SJCRH30 (cell line): ENCODE measurements around the gene CCDC127. TPM values are rescaled to one million over a fixed set of nuclear protein-coding genes. Genes with fewer than 3 reads are reported as not detected.
"Not testable (repeated sequence)": the region's sequence is repeated elsewhere in the genome, so short reads cannot be mapped to it uniquely, and the experiment has no call there.

Experiments used
- DNase-seq, 2 experiments: peaks; one replicate each; pipeline ENCODE4 v3.0.0-alpha.2; 2015 to 2020
- H3K27ac ChIP-seq: fragments of 250-450 bp; sonication (Bioruptor Pico); 2 replicates; pipeline ENCODE4 v1.5.1; 2020; ENCODE audit warnings: mild to moderate bottlenecking, moderate library complexity
- H3K27me3 ChIP-seq: fragments of 250-450 bp; sonication (Bioruptor Pico); 2 replicates; pipeline ENCODE4 v1.5.1; 2020; ENCODE audit warnings: mild to moderate bottlenecking, moderate library complexity
- H3K36me3 ChIP-seq: fragments of 250-450 bp; sonication (Bioruptor Pico); 2 replicates; pipeline ENCODE4 v1.5.1; 2020; ENCODE audit warnings: mild to moderate bottlenecking, moderate library complexity
- H3K4me1 ChIP-seq: fragments of 250-450 bp; sonication (Bioruptor Pico); 2 replicates; pipeline ENCODE4 v1.5.1; 2020; ENCODE audit warnings: mild to moderate bottlenecking, moderate library complexity
- H3K4me3 ChIP-seq: fragments of 250-450 bp; sonication (Bioruptor Pico); 2 replicates; pipeline ENCODE4 v1.5.1; 2020; ENCODE audit warnings: mild to moderate bottlenecking, moderate library complexity
- H3K9me3 ChIP-seq: fragments of 250-450 bp; sonication (Bioruptor Pico); replicated peaks from 2 replicates; pipeline ENCODE4 v1.5.1; 2020; ENCODE audit warnings: mild to moderate bottlenecking, moderate library complexity
- total RNA-seq: library from RNA; depleted of rRNA; stranded (reverse); fragments of >200 nt; shearing (Covaris generic); gene quantifications from 2 replicates; pipeline ENCODE4 v1.2.3, GENCODE V29; 2014

Gene CCDC127
- total RNA-seq, 1 experiment from 2014 or later = 2.5 TPM

GRCh38 chr5:169728-170094 lies 48.2 kb downstream of the CCDC127 start:
- Histone ChIP-seq H3K27me3 (no peaks in the 10 kb centered on the region), H3K4me3 (no peak overlapping the region), H3K4me1 (0 out of 2 replicates have a peak, but pooled peaks cover 2% of the 10 kb centered on the region), H3K9me3 (no peaks in the 10 kb centered on the region), H3K36me3 (no peaks in the 10 kb centered on the region), H3K27ac (no peak overlapping the region)
- no peak for DNase-seq

DNA sequence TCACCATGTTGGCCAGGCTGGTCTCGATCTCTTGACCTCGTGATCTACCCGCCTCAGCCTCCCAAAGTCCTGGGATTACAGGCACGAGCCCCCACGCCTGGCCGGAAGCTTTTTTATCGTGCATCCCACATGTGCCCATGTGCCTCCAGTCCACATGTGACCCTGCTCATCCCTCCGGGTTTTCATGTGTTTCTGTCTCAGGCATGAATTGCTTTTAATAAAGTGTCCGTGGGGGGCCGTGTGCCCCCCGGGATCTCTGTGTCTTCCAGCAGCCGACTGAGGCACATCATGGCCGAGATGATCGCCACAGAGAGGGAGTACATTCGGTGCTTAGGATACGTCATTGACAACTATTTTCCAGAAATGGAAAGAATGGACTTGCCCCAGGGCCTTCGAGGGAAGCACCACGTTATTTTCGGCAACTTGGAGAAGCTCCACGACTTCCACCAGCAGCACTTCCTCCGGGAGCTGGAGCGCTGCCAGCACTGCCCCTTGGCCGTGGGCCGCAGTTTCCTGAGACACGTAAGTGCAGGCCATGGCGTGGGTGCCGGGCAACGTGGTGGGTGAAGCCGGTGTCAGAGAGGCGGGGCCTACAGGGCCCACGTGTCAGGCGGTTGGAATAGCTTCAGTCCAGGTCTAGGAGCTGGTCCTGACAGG lies 48.8 kb downstream of the CCDC127 start:
- no peak overlapping the region for H3K27ac ChIP-seq
- H3K36me3 ChIP-seq = no peaks in the 10 kb centered on the region
- no peak for DNase-seq

GRCh38 chr5:167982-168660 lies 49.8 kb downstream of the CCDC127 start:
- Histone ChIP-seq H3K36me3 (no peaks in the 10 kb centered on the region), H3K27me3 (no peaks in the 10 kb centered on the region), H3K4me3 (no peak overlapping the region), H3K9me3 (no peaks in the 10 kb centered on the region), H3K27ac (no peak overlapping the region), H3K4me1 (0 out of 2 replicates have a peak, but pooled peaks cover 2% of the 10 kb centered on the region)
- no peak for DNase-seq

More for the DNA sequence above, 48.8 kb downstream of the CCDC127 start:
- Histone ChIP-seq H3K4me1 (0 out of 2 replicates have a peak, but pooled peaks cover 2% of the 10 kb centered on the region), H3K27me3 (no peaks in the 10 kb centered on the region), H3K9me3 (no peaks in the 10 kb centered on the region), H3K4me3 (no peak overlapping the region)

- DNase-seq = no peak
- no peaks in the 10 kb centered on the region for H3K9me3 ChIP-seq
- no peaks in the 10 kb centered on the region for H3K36me3 ChIP-seq
- H3K27ac ChIP-seq = no peak overlapping the region
- H3K4me1 ChIP-seq = peaks cover 2% of the 10 kb centered on the region; the same call in 1 of the 2 replicates
- H3K27me3 ChIP-seq = no peaks in the 10 kb centered on the region
- H3K4me3 ChIP-seq = no peak overlapping the region
Measured at GRCh38 chr5:167511-167910, 50.4 kb downstream of the CCDC127 start.

GRCh38 chr5:166441-167372 lies 51.2 kb downstream of the CCDC127 start:
- H3K9me3 ChIP-seq = no peaks in the 10 kb centered on the region
- no peak overlapping the region for H3K27ac ChIP-seq
- no peaks in the 10 kb centered on the region for H3K27me3 ChIP-seq
- peaks cover 10% of the 10 kb centered on the region for H3K4me1 ChIP-seq
- DNase-seq = no peak
- H3K4me3 ChIP-seq = no peak overlapping the region
- no peaks in the 10 kb centered on the region for H3K36me3 ChIP-seq

DNA sequence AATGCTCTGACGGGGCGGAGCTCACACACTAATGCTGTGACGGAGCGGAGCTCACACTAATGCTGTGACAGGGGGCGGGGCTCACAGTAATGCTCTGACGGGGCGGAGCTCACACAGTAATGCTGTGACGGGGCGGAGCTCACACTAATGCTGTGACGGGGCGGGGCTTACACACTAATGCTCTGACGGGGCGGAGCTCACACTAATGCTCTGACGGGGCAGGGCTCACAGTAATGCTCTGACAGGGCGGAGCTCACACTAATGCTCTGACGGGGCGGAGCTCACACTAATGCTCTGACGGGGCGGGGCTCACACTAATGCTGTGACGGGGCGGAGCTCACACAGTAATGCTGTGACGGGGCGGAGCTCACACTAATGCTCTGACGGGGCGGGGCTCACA lies 53.2 kb downstream of the CCDC127 start:
- not testable (repeated sequence) for H3K27me3 ChIP-seq, DNase-seq, H3K27ac ChIP-seq, H3K9me3 ChIP-seq, H3K36me3 ChIP-seq, H3K4me3 ChIP-seq
- H3K4me1 ChIP-seq = peaks cover 23% of the 10 kb centered on the region

GRCh38 chr5:164244-164643 lies 53.7 kb downstream of the CCDC127 start:
- DNase-seq = no peak
- Histone ChIP-seq H3K9me3 (no peaks in the 10 kb centered on the region), H3K36me3 (no peaks in the 10 kb centered on the region), H3K27ac (no peak overlapping the region), H3K4me1 (peaks cover 27% of the 10 kb centered on the region), H3K27me3 (no peaks in the 10 kb centered on the region), H3K4me3 (no peak overlapping the region)

GRCh38 chr5:163841-164240 lies 54.1 kb downstream of the CCDC127 start:
- DNase-seq = no peak
- Histone ChIP-seq H3K4me1 (peaks cover 31% of the 10 kb centered on the region), H3K36me3 (no peaks in the 10 kb centered on the region), H3K27ac (no peak overlapping the region), H3K4me3 (no peak overlapping the region), H3K27me3 (no peaks in the 10 kb centered on the region), H3K9me3 (no peaks in the 10 kb centered on the region)

DNA sequence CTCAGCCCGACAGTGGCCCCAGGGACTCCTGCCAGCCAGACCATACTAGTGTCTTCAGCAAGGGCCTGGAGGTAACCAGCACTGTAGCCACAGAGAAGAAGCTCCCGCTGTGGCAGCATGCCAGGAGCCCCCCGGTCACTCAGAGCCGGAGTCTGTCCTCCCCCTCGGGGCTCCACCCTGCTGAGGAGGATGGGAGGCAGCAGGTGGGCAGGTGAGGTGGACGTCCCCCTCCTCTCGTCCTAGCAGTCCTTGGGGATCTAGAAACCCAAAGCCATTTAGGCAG lies 54.7 kb downstream of the CCDC127 start:
- H3K9me3 ChIP-seq = no peaks in the 10 kb centered on the region
- H3K4me3 ChIP-seq = no peak overlapping the region
- no peaks in the 10 kb centered on the region for H3K27me3 ChIP-seq
- DNase-seq = no peak
- no peak overlapping the region for H3K27ac ChIP-seq
- no peaks in the 10 kb centered on the region for H3K36me3 ChIP-seq
- H3K4me1 ChIP-seq = peaks cover 35% of the 10 kb centered on the region

GRCh38 chr5:162565-163337 lies 55.2 kb downstream of the CCDC127 start:
- Histone ChIP-seq H3K9me3 (no peaks in the 10 kb centered on the region), H3K27ac (no peak overlapping the region), H3K4me3 (no peak overlapping the region), H3K4me1 (peaks cover 33% of the 10 kb centered on the region), H3K36me3 (no peaks in the 10 kb centered on the region), H3K27me3 (no peaks in the 10 kb centered on the region)
- DNase-seq = no peak

- H3K27me3 ChIP-seq = no peaks in the 10 kb centered on the region
- DNase-seq = no peak
- H3K4me1 ChIP-seq = peaks cover 33% of the 10 kb centered on the region
- H3K4me3 ChIP-seq = no peak overlapping the region
- no peaks in the 10 kb centered on the region for H3K36me3 ChIP-seq
- no peak overlapping the region; the same call in 1 of the 2 replicates for H3K27ac ChIP-seq
- no peaks in the 10 kb centered on the region for H3K9me3 ChIP-seq
Measured at GRCh38 chr5:162190-162564, 55.8 kb downstream of the CCDC127 start.

DNA sequence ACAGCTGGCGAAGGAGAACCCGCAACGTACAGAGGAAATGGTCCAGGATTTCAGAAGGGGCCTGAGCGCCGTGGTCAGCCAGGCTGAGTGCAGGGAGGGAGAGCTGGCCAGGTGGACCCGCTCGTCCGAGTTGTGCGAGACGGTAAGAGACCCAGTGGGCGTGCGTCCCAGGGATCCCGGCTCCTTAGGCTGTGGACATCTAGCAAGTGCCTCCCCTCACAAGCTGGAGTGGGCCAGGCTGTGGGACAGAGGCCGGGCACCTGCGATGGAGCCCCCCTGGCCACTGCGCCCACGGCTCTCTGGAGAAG lies 56.2 kb downstream of the CCDC127 start:
- no peak overlapping the region for H3K4me3 ChIP-seq

DNA sequence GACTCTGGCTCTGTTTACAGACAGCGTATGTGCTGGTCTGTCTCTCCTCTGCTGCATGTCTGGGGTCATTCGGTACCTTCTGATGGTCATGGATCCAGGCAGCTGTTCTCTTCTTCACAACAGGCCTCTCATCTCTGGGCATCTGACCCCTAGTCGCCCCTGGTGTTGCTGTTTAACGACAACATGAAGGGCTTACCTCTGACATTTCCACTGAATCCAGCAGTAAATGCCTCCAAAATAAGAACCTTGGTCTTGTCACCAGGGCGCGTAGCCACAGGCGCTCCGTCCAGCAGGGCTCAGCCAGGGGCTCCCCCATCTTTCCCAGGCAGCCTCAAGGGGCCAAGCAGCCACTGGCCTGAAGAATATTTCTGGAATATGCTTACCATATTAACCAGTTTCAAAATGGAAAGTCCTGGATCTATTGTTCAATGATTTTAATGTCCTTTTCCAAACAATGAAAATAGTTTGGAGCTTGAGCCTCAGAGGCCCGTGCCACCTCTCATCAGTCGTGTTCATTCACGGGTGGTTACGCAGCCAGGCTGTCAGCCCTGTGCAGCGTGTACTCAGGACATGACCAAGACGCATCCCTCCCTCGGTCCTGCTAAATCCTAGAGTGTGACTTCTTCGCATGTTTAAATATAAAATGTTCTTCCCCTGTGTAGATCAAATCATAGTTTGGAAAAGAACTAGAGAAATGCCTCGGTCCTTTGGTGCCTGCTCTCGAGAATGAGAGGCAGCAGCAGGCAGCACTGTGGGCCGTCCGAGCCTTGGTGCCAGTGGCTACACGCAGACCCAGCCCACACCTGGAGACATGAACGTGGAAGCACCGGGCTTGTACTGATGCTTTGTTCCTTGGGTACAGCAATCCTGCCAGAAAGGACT lies 56.8 kb downstream of the CCDC127 start:
- H3K27ac ChIP-seq = peak overlapping the region; percentile 73

More for the DNA sequence above, 56.2 kb downstream of the CCDC127 start:
- no peak for DNase-seq
- H3K9me3 ChIP-seq = no peaks in the 10 kb centered on the region
- peak overlapping the region; percentile 73 for H3K27ac ChIP-seq
- no peaks in the 10 kb centered on the region for H3K36me3 ChIP-seq
- H3K27me3 ChIP-seq = no peaks in the 10 kb centered on the region
- H3K4me1 ChIP-seq = peaks cover 33% of the 10 kb centered on the region

GRCh38 chr5:160173-160510 lies 57.8 kb downstream of the CCDC127 start:
- Histone ChIP-seq H3K27me3 (no peaks in the 10 kb centered on the region), H3K27ac (peak overlapping the region; percentile 73), H3K9me3 (no peaks in the 10 kb centered on the region), H3K4me1 (peaks cover 48% of the 10 kb centered on the region), H3K4me3 (peak overlapping the region; percentile 27; the same call in 1 of the 2 replicates), H3K36me3 (no peaks in the 10 kb centered on the region)
- DNase-seq = peak; percentile 85 to 91

More for the DNA sequence above, 56.8 kb downstream of the CCDC127 start:
- peak; percentile 50 to 58 for DNase-seq
- H3K36me3 ChIP-seq = no peaks in the 10 kb centered on the region
- peaks cover 38% of the 10 kb centered on the region for H3K4me1 ChIP-seq
- no peaks in the 10 kb centered on the region for H3K9me3 ChIP-seq
- H3K27me3 ChIP-seq = no peaks in the 10 kb centered on the region
- no peak overlapping the region for H3K4me3 ChIP-seq
